GM08714 (cell line): Measurements from ENCODE around the gene COLQ.

ENCODE experiments used
- H3K4me3 ChIP-seq: fragments of 200-500 bp; sonication (Bioruptor generic); 2 replicates; pipeline ENCODE4 v1.5.1; 2014; ENCODE audit warnings: mild to moderate bottlenecking, low read length, inconsistent platforms
- ZNF274 ChIP-seq: IDR thresholded peaks from 2 replicates; pipeline ENCODE4 v1.6.1; 2012; ENCODE audit warnings: mild to moderate bottlenecking, low read depth, low read length

Gene COLQ

DNA sequence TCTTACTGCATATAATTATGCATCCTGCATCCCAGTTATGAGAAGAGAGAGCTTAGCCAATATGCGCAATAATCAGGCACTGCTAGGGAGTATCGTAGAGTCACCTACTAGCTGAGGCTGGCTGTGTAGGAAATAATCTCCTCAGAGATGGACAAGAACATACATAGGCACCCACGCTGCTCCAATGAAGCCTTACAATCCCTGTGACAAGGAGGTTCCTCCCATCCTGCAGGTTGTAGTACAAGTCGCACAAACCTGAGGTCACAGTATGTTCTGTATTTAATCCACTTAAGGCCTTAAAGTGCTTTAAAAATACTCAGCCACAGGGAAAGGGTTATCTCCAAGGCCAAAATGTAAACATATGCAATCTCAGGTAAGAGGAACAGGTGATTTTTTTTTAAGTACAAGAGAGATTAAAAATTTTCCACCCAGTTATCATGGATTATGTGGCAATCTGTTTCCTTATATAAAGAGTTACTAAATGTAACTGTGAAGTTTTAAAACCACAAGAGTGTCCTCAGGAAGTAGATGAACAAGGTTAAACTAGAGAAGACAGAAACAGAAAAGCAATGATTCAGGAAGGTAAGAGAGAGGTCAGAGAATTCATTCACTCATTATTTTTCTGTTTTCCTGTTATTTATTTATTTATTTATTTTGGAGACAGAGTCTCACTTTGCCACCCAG is 7.5 kb upstream of the COLQ start:
- H3K4me3 ChIP-seq: no peak overlapping the region
- no peak for TF ChIP-seq ZNF274

DNA sequence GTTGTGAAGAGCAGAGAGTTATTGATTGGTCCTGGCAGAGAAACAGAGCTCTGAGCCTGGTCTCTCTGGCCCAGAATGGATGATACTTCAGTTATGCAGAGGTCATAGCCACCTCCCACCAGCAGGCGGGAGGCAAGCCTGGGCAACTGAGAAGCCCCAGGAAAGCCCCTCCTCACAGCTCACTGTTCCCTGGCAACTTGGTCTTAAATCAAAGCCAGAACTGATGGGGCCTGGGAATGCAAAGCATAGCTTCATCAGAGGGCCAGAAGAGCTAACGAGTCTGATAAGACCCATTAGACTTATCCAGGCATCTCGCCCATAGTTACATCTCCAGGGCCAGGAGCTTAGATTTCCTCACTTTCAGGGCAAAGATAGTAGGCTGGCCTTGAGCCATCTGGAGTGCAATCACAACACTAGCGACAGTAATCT is 5.5 kb upstream of the COLQ start:
- no peak for TF ChIP-seq ZNF274
- H3K4me3 ChIP-seq: no peak overlapping the region

DNA sequence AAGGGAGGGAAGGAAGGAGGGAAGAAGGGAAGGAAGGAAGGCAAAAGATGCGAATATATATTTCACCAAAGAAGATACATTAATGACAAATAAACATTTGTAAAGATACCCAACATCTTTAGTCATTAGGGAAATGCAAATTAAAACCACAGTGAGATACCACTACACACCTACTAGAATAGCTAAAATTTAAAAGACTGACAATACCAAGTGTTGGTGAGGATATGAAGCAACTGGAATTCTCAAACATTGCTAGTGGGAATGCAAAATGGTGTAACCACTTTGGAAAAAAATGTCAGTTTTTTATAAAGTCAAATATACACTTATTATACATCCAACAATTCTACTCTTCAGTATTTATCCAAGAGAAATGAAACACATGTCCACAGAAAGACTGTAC is 4.3 kb upstream of the COLQ start:
- H3K4me3 ChIP-seq: no peak overlapping the region
- no peak for TF ChIP-seq ZNF274

DNA sequence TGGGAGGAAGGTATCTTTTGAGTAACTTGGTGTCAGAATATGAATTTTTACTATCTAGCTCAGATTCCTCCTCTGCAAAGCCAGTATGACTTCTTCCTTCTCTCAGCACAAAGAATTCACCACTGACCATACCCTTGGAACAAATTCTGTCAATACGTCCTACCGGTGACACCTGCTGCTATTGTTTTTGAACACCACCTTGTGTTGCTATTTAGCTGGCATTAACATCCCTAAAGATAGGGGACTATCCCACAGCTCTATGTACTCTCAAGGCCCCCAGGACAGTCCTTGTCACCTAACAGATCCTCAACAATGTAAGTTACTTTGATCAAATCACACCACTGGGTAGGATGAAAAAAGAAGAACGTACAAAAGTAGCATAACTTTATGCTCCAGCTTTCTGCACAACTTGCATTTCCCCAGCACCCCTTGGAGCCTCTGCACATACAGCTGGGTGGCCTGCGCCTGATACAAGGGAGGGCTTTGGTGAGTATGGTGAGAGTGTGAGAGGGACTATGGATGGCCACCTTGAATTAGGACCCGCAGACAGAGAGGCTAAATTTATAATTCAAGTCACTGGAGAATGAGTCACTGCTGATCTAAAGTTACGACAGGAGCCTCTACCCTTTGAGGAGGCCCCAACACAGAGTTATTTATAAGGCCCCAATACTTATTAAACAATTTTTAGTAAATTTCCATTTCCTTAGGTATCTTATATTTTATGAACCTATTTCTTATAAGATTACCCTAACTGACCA is 2.3 kb upstream of the COLQ start:
- no peak overlapping the region for H3K4me3 ChIP-seq
- TF ChIP-seq ZNF274: no peak

DNA sequence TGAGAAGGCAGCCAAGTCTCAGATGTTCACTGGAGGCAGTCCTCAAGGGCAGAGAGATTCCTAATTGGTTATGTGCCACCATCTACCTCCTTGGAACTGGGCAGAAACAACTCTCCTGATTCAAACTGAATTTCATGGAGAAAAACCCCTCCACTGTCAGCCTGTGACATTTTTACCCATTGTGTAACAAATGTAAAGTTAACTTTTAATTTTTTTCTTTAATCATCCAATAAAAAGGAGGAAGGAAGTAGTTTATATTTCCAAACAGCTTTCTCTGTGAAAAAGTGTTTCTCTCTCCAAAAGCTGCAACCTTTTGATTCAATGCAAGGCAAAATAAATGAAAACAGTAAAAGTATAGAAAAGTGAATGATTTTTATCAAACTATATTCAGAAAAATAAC is 510 bp upstream of the COLQ start:
- no peak for TF ChIP-seq ZNF274
- no peak overlapping the region for H3K4me3 ChIP-seq

DNA sequence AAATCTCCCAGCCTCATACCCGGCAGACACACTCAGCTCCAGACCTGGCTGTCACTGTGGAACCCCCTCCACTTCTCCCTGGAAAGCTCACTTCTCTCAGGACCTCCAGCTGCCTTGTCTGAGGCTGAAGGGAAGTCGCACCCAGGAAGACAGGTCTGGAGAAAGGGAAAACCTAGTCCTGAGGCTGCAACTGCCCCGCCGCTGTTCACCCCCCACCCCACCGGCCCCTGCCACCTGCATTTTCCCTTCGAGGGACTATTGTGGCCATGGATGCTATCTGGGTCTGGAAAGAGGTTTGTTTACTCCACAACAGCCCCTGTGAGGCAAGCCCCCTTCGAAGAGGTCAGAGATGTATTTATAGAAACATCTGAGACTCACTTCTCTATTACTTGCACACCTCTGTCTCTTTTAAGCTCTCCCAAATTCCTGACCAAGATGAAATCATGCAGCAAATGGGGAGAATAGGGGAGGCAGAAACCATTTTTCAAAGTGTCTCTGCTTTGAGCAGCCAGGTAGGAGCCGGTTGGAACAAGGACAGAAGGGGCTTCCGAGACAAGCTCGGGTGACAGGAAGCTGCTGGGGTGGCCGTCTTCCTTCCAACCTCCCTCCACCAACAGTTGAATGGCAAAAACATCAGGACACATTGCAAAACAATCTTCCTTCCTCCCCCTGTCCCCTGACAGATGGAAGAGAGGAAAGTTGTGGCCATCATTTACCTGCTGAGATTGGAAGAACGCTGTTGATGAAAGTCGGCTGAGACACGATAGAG is 518 bp downstream of the COLQ start:
- no peak overlapping the region for H3K4me3 ChIP-seq
- no peak for TF ChIP-seq ZNF274

DNA sequence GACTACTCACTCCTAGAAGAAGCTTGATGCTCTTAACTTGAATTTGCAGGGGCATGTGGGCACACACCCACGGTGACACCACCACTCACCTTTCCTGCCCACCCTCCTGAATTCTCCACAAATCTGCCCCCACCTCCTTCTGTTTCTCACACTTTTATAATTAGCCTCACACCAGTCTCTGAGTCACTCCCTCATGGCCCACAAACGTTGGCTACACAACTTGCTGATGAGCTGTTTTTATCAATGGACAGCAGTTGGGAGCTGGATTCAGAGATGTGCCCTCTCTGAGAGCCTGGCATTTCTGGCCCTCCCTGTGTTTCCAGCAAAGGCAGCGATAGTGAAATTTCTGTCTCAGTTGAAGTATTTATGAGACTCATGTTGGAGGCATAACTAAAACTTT is 1.3 kb downstream of the COLQ start:
- no peak overlapping the region for H3K4me3 ChIP-seq
- TF ChIP-seq ZNF274: no peak

DNA sequence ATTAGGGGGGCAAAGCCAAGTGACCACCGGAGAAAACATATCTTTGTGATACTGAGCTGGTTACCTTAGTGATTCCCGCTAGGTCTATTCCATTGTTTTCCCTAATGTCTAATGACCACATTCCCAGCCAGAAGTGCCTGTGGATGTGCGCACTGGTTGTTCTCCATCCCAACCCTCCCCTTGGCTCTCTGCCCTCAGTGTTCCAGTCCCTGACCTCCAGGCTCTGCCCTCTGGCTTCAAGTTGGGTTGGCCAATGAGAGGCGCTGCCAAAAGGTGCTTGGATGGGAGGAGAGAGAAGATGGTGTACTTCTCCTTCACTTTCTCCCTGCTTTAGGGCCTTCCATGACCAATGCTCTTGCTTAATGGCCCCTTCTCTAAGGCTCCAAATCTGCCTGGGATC is 2.4 kb downstream of the COLQ start:
- no peak for TF ChIP-seq ZNF274
- H3K4me3 ChIP-seq: no peak overlapping the region

DNA sequence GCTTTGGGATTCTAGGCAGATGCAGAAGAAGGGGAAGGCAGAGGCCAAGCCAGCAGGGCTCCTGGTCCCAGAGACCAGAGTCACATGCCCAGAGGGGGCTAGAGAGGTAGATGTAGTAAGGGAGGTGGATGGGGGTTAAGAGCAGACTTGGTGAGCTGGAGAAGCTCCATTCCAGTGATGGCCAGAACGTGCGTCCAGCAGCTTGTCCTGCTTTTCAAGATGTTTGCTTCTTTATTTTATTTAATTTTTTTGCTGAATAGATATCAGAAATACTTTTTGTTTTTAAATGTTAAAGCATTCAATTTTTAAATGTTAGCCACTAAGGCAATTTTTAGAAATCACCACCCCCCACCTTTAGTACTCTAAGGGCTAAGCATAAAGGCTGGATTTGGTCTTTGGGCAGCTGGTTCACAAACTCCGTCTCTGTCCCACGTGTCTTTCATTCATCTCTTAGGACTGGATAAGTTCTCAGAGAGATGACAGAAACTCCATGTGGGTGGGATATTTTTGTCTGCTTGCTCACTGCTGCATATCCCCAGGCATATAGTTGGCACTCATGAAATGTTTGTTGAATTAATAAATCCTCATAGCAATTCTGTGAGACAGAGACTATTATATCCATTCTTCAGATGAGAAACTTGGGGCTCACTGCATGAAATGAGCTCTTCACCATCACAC is 6.7 kb downstream of the COLQ start:
- no peak overlapping the region for H3K4me3 ChIP-seq

DNA sequence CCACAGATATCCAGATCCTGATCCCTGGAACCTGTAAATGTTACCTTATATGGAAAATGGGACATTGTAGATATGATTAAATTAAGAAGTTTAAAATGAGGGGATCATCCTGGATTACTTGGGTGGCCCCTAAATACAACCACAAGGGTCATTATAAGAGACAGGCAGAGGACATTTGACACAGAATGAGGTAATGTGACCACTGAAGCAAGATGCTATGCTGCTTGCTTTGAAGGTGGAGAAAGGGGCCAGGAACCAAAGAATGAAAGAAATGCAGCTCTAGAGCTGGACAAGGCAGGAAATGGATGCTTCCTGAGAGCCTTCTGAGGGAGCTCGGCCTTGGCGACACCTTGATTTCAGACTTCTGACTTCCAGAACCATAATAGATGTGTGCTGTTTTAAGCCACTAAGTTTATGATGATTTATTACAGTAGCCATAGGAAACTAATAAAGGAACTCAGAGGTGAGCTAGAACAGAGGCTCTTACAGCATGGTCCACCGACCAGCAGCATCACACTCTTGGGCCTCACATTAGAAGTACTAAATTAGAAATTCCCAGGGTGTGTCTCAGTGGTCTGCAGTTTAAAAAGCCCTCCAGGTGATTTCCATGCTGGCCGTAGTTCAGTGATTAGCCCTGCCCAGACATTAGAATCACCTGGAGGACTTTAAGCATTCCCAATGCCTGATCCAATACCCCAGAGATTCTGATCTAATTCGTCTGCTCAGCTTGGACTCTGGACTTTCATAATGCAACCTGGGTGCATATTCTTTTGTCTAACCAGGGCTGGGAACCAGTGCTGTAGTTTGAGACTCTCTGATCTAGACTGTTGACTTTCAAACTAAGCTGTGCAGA is 7.5 kb downstream of the COLQ start:
- H3K4me3 ChIP-seq: no peak overlapping the region
- TF ChIP-seq ZNF274: no peak

More for the DNA sequence above, 6.7 kb downstream of the COLQ start:
- no peak for TF ChIP-seq ZNF274

DNA sequence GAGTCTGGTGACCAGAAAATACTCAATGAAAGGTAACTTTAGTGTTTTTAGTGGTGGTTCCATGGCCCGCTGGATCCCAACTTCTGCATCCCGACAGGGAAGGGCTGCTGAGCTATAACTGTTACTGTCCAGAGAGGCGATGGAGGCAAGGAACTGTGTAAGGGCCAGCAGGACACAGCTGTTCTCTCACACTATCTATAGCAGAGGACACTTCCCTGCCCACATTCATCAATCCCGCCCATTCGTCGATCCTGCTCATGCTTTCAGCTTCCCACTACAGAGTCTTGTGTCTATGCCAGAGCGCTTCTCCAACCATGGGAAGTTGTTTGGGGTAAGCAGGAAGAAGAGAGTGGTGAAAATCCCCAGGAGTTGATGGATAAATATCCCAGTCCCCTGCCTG is 8.4 kb downstream of the COLQ start:
- no peak overlapping the region for H3K4me3 ChIP-seq
- TF ChIP-seq ZNF274: no peak

DNA sequence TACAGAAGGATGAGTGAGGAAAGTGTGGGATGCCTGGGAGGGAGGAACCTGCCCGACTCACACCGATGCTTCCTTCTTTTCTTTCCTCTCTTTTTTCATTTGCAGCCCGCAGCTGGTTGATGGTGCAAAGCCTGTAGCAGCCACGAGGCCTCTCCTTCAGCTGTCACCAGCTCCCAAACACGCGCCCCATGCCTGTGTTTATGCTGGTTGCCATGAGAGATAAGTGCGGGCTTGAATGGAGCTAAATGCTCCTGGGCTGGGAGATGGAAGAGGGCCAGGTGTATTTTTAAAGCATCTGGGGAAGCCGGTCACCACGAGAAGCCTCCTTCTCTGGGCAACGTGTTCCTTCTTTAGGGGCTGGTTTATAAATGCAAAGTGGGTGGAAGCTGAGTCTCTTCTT is 9.3 kb downstream of the COLQ start:
- H3K4me3 ChIP-seq: no peak overlapping the region
- no peak for TF ChIP-seq ZNF274

DNA sequence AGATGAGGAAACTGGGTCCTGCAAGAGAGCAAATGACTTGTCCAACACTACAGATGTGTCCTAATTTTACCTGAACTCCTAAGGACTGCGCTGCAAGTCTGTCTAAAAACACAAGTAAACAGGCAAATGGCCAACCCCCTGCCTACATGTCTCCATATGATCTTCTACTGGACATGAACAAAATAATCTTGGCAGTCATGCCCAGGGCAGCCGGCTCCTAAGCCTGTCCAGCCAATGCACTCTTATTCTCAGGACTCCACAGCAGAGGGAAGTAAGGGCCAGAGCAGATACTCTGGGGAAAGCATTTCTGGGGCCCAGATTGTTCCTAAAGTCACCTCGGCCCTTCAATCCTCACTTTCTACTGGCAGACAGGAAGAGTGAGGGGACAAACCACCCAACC is 10.3 kb downstream of the COLQ start:
- no peak for TF ChIP-seq ZNF274
- no peak overlapping the region for H3K4me3 ChIP-seq
